GM21423 (cell line): Measurements from ENCODE around the gene TENM3.

ENCODE experiments used
- ATAC-seq: cut with Tn5 transposase; IDR thresholded peaks from one replicate; pipeline ENCODE4 v1.9.1; 2021; ENCODE audit warnings: mild to moderate bottlenecking, moderate library complexity; ENCODE audit not compliant: unreplicated experiment

Gene TENM3

DNA sequence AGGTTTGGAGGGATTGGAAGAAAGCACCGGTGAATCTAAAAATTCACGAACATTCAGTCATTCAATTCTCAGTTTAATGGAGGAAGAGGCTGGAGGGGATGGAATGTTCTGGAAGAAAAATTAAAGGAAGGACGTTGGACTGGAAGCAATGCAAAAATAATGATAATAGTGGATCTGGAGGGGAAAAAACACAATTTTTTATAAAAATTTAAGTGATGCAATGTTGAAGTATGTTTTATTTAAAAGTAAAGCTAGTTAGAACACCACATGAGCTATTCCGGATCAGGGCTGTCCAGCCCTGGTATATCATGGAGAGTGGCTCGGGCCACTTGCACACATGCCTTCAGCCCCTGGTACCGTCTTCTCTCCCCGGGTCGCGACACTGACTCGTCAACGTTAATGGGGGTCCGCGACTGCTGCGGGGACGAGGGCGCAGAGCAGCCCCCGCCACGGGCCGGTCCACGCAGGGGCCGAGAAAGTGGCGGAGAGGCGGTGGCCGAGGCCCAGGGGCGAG lies 204.6 kb downstream of the TENM3 start:
- no peak for ATAC-seq

DNA sequence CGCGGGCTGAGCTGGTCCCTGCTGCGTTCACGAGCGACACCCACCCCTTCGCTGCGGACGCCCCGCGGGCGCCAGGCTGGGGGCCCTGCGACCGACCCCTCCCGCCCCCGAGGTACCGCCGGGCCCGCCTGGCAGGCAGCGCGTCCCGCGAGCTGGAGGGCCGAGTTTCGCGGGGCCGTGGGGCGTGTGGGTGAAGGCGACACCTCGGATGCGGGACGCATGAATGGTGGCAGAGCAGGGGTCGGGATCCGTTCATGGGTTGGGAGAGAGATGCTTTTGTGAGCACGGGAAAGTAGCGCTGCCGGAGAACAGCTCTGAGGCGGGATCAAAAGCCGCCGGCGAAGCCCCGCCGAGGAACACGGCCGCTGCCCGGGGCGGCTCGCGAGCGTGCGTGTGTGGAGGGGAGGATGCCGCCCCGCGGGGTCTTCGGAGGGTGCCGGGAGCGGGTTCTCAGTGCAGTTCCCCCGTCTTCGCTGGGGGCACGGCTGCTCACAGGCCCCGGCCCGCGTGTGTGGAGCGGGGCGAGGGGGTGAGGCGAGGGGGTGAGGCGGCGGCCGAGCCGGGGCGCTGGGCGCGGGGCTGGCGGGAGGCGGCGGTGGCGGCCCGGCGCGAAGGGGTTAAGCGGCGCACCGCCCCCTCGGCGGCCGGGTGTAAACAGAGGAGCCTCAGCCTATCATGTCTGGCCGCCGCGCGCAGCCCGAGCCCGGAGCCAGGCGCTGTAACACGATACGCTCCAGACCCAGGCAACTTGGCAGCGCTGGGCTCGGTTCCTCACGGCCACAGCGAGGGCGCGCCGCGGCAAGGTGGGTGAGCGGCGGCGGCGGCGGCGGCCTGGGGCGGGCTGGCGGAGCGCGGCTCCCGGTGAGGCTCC lies 205.3 kb downstream of the TENM3 start:
- peak; percentile 92 for ATAC-seq

DNA sequence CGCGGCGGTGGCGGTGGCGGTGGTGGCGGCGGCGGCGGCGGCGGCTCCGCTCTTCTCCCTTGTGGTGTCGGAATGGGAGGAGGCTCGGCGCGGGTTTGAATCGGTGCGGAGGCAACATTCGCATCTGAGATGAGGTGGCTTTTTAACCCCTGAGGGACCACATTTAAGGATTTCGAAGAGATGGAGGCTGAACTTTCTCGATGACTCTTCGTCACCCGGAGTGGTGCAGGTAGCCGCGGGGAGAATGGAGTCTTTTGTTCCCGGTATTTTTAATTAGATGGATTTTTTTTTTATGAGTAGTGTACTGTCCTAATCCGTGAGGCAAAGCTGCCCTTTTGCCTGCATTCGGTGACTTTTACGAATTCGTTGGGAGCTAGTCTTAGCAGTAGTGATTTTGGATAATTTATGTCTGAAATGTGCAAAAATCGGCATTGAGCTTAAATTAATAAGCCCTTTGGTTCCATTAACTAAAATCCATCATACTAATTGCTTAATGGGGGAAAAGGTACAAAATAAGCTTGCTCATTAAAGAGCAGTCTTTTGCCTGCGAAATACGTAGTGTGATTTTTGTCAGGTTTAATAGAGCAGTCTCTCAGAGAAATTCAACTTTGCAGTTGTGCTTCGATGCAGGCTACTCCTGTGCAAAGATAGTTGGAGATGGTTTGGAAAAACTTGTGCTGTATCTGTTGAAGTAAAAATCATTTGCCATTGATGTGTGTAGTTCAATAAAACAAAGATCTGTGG lies 206.2 kb downstream of the TENM3 start:
- ATAC-seq = no peak

DNA sequence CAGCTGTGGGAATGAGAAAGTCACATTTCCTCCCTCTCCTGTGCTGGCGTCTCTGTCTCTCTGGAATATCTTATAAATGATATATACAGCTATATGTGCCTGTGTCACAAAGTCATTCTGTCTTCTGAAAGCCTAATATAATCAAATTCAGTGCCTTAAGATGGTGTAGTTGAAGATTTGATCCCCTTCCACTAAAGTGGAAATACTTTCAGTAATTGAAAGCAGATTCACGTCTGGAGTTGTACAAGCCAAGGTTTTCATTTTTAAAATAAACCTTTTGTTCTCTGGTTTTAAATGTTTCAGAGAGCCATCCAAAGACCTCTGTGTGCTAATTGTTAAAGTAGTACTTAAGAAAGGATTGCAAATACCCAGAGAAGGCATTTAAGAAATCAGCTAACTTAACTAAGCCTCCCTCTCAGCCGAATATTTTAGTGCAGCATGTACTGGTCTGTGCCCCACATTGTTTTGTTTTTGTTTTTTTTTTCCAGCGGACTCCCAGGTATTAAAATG lies 206.8 kb downstream of the TENM3 start:
- ATAC-seq = no peak

DNA sequence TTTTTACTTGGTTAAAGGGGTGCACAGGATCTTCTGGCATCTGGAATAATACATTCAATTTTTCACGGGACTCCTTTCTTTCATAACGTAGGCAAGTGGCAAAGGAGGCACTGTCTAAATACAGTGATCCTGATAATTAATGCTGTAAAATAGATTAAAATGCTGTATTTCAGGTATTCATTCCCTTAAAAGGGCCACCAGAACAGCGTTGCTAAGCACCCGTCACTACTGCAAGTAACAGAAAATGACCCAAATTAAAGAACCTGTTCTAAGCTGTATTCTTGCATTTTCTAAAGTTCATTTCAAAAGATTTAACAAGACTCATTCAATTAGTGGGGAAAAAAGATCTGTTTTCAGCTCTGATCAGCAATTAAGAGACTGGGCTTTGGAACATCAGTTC lies 208.2 kb downstream of the TENM3 start:
- no peak for ATAC-seq

DNA sequence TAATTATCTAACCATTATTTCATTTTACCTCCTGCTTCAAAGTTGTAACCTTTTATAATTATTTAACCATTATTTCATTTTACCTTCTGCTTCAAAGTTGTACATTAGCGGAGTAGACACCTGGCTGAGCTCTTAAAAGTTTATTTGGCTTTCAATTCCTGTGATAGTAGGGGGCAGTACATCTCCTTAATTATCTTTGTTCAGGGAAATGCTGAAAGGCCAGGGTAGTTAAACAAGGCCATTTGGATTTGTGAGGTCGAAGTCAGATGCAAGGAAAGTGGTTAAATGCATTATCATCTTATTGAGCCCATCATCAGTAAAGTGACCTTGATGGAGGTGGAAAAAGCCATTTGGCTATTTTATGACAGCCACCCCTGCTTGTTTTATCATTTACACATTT lies 210.6 kb downstream of the TENM3 start:
- ATAC-seq = no peak

DNA sequence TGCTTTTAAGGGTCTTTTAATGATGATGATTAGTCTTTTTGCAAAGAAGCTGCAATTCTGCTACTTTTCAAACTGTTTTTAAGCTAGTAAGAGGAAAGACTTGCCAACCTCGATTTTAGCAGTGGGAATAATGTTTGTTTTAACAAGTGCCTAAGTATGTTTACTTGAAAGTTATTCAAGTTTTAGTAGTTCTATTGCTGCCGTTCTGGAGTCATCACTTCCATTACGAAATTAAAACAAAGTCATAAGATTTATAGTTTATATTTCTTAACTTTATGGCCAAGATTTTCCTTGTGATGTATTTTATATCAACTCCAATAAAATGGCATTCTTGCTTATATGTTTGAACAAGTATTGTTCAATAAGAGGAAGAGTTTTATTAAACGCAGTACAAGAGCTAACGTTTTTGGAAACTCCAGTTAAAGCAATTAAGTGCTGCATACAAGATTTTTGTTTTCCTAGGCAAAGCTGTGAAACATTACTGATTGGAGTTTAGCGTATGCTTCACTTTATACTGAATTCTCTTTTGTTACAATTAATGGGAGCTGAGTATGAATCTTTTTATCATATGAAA lies 211.3 kb downstream of the TENM3 start:
- ATAC-seq = no peak

DNA sequence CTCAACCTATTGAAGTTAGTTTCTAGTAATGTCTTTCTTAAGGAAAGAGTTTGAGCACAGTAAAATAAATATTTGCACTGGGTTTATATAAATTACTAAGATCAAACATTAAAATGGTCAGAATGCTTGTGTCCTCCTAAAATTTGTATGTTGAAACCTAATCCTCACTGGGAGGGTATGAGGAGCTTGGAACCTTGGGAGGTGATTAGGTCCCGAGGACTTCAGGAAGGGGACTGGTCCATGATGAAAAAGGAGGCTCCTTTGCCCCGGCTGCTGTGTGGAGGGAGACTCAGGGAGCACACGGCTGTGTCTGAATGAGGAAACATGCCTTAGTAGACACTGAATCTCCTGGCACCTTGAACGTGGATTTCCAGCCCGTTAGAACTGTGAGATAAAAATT lies 221.9 kb downstream of the TENM3 start:
- no peak for ATAC-seq

DNA sequence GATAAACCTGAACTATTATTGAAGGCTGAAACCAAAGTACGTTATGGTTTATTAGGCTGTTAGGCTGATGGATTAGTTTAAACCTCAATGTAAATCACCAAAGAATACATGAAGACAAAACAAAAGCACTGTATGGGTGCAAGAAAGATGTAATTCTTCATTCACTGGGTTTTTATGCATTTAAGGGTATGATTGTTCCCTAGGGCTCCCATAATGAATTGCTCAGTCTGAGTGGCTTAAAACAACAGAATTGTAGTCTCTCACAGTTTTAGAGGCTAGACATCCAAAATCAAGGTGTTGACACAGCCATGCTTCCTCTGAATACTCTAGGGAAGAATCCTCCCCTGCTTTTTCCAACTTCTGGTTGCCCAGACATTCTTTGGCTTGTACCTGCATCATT lies 222.8 kb downstream of the TENM3 start:
- ATAC-seq = no peak

DNA sequence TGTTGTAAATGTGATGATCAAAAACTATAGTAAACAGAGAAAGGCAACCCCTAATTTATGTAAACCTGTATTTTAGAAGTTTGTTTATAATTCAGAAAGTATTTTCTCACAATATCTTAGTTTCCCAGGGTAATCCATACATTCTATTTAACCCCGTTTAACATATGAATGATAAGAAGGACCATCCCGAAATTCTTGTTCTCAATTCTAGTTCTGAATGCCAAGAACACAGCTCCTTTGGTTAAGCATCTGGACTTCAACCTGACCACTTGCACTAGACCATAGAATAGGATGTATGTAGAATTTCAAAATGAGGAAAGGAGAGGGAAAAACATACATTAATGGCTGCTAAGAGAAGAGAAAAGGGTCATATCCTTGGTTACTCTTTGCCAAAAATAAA lies 227.0 kb downstream of the TENM3 start:
- ATAC-seq = no peak

DNA sequence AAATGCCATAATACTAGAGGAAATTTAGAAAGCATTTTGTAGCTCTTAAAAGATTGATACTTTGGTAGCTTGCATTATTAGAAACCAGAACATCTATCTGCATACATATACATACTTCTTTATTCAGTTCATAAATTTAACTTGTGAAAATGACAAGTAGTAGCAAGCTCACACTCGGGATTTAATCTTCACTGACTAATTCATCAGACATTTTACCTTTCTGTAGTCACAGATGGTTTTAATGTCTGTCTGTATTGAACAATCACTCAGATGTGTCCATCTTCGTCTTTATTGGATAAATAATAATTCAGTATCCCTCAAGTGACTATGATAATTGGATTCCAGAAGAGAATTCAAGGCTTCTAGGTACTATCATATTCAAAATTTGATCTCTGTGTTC lies 232.3 kb downstream of the TENM3 start:
- ATAC-seq = no peak

DNA sequence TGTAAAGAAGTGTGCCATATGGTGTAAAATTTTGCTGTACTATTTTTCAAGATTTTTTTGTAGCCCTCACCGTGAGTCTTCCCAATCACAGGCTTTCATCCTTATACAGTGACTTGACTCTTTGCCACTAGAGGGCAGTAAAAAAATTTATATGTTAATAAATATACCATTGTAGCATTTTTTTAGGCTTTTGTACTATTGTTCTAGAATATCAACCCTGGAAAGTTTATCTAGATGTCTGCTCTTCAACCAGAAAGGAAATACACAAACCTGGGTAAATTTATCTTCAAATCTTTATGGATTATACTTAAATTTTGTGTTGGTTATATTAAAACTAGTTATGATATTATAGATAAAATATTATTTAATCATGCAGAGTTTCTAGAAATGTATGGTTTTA lies 235.3 kb downstream of the TENM3 start:
- peak; percentile 82 for ATAC-seq

DNA sequence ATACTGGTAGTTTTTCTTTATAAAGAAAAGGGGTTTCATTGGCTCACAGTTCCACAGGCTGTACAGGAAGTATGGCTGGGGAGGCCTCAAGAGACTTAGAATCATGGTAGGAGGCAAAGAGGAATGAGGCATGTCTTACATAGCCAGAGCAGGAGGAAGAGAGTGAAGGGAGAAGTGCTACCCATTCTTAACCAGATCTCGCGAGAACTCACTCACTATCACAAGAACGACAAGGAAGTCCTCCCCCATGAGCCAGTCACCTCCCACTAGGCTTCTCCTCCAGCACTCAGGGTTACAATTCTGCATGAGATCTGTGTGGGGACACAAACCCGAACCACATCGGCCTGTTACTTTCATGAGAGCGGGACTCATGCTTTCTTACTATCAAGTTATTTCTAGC lies 240.5 kb downstream of the TENM3 start:
- no peak for ATAC-seq

DNA sequence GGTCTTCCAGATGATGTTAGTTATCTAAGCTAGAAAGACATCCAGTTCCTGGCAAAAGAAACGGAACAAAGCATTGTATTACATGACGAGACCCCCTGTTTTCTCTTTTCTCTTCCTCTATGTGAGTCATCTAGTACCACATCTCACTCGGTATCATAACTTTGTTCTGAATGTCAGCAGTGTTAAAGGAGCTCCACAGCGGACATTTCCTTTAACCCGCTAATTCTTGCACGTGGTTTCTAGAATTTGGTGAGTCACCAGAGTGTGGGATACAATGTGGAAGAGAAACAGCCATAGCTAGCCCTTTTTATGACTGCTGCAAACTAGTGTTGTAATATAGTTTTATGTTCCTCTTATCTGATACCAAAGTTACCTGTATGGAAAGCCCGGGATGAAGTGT lies 243.7 kb downstream of the TENM3 start:
- ATAC-seq = no peak

DNA sequence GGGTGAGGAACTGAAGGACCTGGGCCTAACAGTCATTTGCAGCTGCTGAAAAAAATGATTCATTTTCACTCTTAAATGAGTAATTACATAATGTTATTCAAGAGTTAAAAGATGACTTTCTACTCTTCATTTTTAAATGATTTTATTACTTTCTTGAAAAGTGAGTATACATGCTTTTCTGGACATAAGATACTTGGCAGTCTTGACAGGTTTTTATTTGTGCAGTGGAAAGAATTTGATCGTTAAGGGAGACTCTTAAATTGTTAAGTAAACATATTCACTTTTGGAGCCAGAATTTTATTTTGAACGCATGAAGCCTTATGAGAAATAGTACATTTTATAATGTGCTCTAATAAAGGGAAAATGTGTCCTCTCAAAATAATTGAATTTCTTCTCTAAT lies 245.7 kb downstream of the TENM3 start:
- no peak for ATAC-seq

DNA sequence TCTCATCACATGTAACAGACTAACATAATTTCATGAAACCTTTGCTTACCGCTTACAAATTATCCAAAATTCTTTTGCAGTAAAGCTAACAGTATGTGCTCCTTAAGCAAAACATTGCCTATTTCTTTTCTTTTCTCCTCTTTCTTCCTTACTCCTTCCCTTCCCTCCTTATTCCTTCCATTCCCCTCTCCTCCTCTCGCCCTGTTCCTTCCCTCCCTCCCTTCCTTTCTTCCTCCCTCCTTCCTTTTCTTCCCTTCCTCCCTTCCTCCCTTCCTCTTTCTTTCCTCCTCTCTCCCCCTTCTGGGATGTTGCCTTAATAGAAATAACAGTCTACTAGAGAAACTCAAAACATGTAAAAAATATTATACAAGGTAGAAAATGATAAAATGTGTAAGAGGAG lies 246.4 kb downstream of the TENM3 start:
- no peak for ATAC-seq

DNA sequence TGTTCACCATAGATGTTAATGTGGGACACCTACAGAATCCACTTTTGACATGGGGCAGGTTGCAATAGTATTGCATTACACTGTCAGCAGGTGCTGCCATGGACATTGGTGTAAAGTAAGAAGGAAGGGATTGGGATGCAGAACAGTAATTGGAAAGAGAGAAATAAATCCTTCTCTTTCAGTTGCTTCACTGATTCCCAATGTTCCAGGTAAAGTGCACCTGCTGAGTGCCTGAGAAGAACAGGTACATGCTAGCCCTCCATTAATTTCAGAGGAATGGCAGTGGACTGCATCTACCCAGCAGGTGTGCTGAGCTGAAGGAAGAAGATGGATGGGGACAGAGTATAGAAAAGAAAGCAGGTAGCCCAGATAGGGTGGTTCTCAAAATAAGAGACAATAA lies 248.5 kb downstream of the TENM3 start:
- no peak for ATAC-seq

DNA sequence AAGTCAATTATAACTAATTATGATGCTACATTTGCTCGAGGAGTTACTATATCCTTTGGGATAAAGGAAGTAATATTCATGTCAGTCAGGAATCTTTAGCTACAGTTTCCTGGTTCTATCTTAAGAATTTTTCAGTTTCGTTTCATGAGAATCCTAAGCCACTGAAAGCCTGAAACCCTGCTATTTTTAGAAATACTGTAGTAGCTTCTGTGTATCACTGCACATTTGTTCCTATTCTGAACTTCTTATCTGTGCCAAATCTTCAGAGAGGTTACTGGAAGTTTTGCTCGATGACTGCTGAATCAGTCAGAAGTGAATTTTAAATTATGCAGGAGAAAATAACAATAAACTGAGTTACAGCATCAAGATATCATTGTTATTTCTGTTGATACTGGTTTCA lies 249.2 kb downstream of the TENM3 start:
- ATAC-seq = peak; percentile 61

DNA sequence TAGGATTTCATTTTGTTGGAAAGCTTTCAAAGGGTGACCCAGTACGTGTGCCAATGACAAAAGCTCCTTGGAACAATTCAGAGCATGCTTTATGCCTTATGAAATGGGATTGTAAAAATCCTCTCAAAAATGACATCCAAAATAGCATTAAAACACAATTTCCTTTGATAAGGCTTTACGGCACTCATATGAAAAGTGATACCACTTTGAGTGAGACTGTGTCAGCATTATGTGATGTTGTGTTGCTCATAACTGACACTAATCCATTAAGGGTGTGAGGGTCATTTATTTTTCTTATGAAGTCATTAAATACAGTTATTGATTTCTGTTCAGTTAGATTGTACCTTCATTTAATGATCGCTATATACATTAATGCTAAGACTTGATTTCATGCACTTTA lies 250.2 kb downstream of the TENM3 start:
- ATAC-seq = no peak

DNA sequence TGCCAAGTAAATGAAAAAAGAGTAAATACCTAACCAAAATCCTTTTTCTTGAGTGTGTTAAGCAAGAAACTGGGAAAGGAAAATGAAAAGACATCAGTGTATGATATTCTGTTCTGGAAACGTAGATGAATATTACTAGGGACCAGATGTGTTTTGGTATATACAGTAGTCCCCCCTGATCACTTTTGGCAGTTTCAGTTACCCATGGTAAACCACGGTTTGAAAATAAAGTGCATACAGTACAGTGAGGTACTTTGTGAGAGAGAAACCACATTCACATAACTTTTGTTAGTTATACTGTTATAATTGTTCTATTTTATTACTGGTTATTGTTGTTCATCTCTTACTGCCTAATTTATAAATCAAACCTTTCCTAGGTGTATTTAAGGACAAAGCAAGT lies 250.9 kb downstream of the TENM3 start:
- ATAC-seq = peak; percentile 52

DNA sequence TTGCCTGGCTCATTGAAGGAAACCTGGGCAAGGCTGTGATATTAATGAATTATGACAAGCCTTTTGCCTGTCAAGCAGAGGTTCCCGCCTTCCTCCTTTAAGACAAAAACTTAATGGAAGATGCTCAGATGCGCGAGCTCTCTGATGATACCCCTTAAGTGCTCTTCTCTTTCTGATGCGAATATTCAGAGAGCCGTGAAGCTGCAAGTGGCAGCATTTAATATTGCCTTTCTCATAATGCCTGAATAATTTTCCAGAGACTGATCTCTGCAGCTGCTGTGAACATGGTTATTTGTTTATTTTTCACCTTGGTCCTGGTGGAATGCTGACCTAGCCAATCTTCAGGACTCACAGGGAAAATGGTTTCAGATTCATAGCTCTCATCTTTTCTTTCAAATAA lies 251.8 kb downstream of the TENM3 start:
- ATAC-seq = no peak
